ENCODE results near the gene LHFPL2.

The LHFPL2 gene

GRCh38 chr5:78595458-78595921 lies 53.1 kb downstream of the LHFPL2 start:
- Histone ChIP-seq H3K9me3 (ENCODE audit: control insufficient read depth, insufficient read depth, low read length) (no peaks in the 10 kb centered on the region), H3K9me2 (replicated peaks; ENCODE audit: control insufficient read depth, low read length) (no peaks in the 10 kb centered on the region), H3F3A (ENCODE audit: control insufficient read depth, insufficient read depth) (no peaks in the 10 kb centered on the region), H3K27me3 (ENCODE audit: control insufficient read depth, low read length) (no peaks in the 10 kb centered on the region), H3K27ac (ENCODE audit: low read depth, low read length) (no peak overlapping the region), H3K36me3 (ENCODE audit: control insufficient read depth, low read length) (no peaks in the 10 kb centered on the region), H4K20me1 (ENCODE audit: control insufficient read depth, insufficient read depth, low read depth, low read length) (no peaks in the 10 kb centered on the region), H3K4me1 (ENCODE audit: control insufficient read depth, low read length) (peaks cover 7% of the 10 kb centered on the region; the same call in 1 of the 2 replicates), H3K4me2 (ENCODE audit: low read length) (no peak overlapping the region), H3K79me2 (ENCODE audit: control insufficient read depth, low read length) (no peaks in the 10 kb centered on the region), H3K4me3 (ENCODE audit: low read length) (no peak overlapping the region)
- no peak for TF ChIP-seq EZH2phosphoT487 (IDR thresholded peaks at IDR 0.05; ENCODE audit: borderline replicate concordance, low read length)
- TF ChIP-seq, protein P1, sequence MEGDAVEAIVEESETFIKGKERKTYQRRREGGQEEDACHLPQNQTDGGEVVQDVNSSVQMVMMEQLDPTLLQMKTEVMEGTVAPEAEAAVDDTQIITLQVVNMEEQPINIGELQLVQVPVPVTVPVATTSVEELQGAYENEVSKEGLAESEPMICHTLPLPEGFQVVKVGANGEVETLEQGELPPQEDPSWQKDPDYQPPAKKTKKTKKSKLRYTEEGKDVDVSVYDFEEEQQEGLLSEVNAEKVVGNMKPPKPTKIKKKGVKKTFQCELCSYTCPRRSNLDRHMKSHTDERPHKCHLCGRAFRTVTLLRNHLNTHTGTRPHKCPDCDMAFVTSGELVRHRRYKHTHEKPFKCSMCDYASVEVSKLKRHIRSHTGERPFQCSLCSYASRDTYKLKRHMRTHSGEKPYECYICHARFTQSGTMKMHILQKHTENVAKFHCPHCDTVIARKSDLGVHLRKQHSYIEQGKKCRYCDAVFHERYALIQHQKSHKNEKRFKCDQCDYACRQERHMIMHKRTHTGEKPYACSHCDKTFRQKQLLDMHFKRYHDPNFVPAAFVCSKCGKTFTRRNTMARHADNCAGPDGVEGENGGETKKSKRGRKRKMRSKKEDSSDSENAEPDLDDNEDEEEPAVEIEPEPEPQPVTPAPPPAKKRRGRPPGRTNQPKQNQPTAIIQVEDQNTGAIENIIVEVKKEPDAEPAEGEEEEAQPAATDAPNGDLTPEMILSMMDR (IDR thresholded peaks at IDR 0.05; ENCODE audit: low read depth, low read length, poor library complexity, severe bottlenecking): no peak

GRCh38 chr5:78594610-78595457 lies 53.7 kb downstream of the LHFPL2 start:
- H3F3A ChIP-seq (ENCODE audit: control insufficient read depth, insufficient read depth): no peaks in the 10 kb centered on the region

DNA sequence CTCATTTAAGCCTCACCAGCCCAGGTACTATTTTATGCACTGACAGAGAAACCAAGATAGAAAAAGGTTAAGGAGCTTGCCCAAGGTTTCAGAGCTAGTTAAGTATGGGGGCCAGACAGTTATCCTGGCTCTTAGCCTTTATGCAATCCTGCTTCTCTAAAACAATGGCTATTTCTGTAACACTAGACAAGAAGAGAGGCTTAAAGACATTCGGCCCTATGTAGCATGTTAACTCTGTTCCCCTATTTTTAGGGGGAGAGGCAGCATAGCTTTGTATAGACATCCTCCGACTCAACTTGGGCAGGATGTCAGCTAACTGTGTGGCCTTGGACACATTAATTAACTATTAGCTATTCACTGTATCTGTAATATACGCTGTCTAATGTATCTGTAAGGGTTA lies 54.6 kb downstream of the LHFPL2 start:
- Histone ChIP-seq H3K27ac (ENCODE audit: low read depth, low read length) (no peak overlapping the region), H3K9me3 (ENCODE audit: control insufficient read depth, insufficient read depth, low read length) (no peaks in the 10 kb centered on the region), H4K20me1 (ENCODE audit: control insufficient read depth, insufficient read depth, low read depth, low read length) (no peaks in the 10 kb centered on the region), H3K4me1 (ENCODE audit: control insufficient read depth, low read length) (peaks cover 7% of the 10 kb centered on the region; the same call in 1 of the 2 replicates), H3K9me2 (replicated peaks; ENCODE audit: control insufficient read depth, low read length) (no peaks in the 10 kb centered on the region), H3K79me2 (ENCODE audit: control insufficient read depth, low read length) (no peaks in the 10 kb centered on the region), H3K4me2 (ENCODE audit: low read length) (no peak overlapping the region), H3F3A (ENCODE audit: control insufficient read depth, insufficient read depth) (no peaks in the 10 kb centered on the region), H3K27me3 (ENCODE audit: control insufficient read depth, low read length) (no peaks in the 10 kb centered on the region), H3K4me3 (ENCODE audit: low read length) (no peak overlapping the region), H3K36me3 (ENCODE audit: control insufficient read depth, low read length) (no peaks in the 10 kb centered on the region)
- TF ChIP-seq, protein P1 (IDR thresholded peaks at IDR 0.05; ENCODE audit: low read depth, low read length, poor library complexity, severe bottlenecking): no peak
- no peak for TF ChIP-seq EZH2phosphoT487 (IDR thresholded peaks at IDR 0.05; ENCODE audit: borderline replicate concordance, low read length)

More at GRCh38 chr5:78594610-78595457, 53.7 kb downstream of the LHFPL2 start:
- peaks cover 7% of the 10 kb centered on the region; the same call in 1 of the 2 replicates for H3K4me1 ChIP-seq (ENCODE audit: control insufficient read depth, low read length)
- no peak overlapping the region for H3K4me3 ChIP-seq (ENCODE audit: low read length)
- H3K79me2 ChIP-seq (ENCODE audit: control insufficient read depth, low read length): no peaks in the 10 kb centered on the region
- H3K36me3 ChIP-seq (ENCODE audit: control insufficient read depth, low read length): no peaks in the 10 kb centered on the region
- H3K27me3 ChIP-seq (ENCODE audit: control insufficient read depth, low read length): no peaks in the 10 kb centered on the region
- no peaks in the 10 kb centered on the region for H3K9me3 ChIP-seq (ENCODE audit: control insufficient read depth, insufficient read depth, low read length)
- no peak overlapping the region for H3K27ac ChIP-seq (ENCODE audit: low read depth, low read length)
- H3K9me2 ChIP-seq (replicated peaks; ENCODE audit: control insufficient read depth, low read length): no peaks in the 10 kb centered on the region
- H4K20me1 ChIP-seq (ENCODE audit: control insufficient read depth, insufficient read depth, low read depth, low read length): no peaks in the 10 kb centered on the region
- H3K4me2 ChIP-seq (ENCODE audit: low read length): no peak overlapping the region
- TF ChIP-seq, protein P1 (IDR thresholded peaks at IDR 0.05; ENCODE audit: low read depth, low read length, poor library complexity, severe bottlenecking): no peak
- no peak for TF ChIP-seq EZH2phosphoT487 (IDR thresholded peaks at IDR 0.05; ENCODE audit: borderline replicate concordance, low read length)
